ENCODE data around the gene GPN2. TPM values are rescaled to one million over a fixed set of nuclear protein-coding genes. Genes with fewer than 3 reads are reported as not detected.
A peak's percentile ranks its signal among the peaks of the same experiment; 100 is the strongest.

GPN2 gene
- total and polyA plus RNA-seq, 9 of the 15 experiments (the other 6 are each of a cell fraction or from before 2014, with no cell fraction given) = 9.9 to 58.8 (median 20.4) TPM

DNA sequence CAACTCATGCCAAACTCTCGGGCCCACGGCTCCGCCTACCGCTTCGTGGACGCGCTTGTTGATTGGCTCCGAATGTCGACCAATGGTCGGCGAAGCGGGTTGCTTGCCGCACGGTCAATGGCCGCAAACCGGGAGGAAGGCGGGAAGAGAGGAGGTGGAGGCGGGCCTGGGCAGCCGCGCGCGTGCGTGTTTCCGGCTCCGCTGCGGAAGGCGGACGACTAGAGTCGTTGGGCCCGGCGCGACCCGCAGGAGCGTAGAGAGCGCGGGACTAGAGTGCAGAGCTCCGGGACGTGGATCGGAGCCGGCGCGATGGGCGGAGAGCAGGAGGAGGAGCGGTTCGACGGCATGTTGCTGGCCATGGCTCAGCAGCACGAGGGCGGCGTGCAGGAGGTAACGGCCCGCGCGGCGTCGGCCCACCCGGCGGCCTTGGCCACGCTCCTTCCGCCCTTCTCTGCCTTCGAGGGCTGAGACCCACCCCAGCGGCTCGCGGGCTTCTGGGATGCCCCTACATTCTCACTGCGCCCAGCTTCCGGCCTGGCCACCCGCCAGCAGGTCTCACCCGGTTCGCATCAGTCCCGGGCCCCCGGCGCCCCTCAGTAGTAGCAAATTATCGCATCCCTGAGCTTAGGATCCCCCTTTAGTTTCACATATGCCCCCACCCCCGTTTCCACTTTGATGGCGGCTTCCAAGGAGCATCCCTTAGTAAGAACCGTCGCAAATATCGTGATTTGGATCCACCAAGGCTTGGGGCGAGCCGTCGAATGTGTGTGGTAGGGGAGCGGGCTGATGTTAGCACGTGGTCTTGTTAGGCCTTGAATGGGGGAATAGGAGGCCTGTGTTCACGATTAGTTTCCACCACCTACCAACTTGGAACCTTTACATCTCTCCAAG lies 31.7 kb upstream of the GPN2 start, which contains the start of gene NUDC (continued):
- TF ChIP-seq, protein P1, sequence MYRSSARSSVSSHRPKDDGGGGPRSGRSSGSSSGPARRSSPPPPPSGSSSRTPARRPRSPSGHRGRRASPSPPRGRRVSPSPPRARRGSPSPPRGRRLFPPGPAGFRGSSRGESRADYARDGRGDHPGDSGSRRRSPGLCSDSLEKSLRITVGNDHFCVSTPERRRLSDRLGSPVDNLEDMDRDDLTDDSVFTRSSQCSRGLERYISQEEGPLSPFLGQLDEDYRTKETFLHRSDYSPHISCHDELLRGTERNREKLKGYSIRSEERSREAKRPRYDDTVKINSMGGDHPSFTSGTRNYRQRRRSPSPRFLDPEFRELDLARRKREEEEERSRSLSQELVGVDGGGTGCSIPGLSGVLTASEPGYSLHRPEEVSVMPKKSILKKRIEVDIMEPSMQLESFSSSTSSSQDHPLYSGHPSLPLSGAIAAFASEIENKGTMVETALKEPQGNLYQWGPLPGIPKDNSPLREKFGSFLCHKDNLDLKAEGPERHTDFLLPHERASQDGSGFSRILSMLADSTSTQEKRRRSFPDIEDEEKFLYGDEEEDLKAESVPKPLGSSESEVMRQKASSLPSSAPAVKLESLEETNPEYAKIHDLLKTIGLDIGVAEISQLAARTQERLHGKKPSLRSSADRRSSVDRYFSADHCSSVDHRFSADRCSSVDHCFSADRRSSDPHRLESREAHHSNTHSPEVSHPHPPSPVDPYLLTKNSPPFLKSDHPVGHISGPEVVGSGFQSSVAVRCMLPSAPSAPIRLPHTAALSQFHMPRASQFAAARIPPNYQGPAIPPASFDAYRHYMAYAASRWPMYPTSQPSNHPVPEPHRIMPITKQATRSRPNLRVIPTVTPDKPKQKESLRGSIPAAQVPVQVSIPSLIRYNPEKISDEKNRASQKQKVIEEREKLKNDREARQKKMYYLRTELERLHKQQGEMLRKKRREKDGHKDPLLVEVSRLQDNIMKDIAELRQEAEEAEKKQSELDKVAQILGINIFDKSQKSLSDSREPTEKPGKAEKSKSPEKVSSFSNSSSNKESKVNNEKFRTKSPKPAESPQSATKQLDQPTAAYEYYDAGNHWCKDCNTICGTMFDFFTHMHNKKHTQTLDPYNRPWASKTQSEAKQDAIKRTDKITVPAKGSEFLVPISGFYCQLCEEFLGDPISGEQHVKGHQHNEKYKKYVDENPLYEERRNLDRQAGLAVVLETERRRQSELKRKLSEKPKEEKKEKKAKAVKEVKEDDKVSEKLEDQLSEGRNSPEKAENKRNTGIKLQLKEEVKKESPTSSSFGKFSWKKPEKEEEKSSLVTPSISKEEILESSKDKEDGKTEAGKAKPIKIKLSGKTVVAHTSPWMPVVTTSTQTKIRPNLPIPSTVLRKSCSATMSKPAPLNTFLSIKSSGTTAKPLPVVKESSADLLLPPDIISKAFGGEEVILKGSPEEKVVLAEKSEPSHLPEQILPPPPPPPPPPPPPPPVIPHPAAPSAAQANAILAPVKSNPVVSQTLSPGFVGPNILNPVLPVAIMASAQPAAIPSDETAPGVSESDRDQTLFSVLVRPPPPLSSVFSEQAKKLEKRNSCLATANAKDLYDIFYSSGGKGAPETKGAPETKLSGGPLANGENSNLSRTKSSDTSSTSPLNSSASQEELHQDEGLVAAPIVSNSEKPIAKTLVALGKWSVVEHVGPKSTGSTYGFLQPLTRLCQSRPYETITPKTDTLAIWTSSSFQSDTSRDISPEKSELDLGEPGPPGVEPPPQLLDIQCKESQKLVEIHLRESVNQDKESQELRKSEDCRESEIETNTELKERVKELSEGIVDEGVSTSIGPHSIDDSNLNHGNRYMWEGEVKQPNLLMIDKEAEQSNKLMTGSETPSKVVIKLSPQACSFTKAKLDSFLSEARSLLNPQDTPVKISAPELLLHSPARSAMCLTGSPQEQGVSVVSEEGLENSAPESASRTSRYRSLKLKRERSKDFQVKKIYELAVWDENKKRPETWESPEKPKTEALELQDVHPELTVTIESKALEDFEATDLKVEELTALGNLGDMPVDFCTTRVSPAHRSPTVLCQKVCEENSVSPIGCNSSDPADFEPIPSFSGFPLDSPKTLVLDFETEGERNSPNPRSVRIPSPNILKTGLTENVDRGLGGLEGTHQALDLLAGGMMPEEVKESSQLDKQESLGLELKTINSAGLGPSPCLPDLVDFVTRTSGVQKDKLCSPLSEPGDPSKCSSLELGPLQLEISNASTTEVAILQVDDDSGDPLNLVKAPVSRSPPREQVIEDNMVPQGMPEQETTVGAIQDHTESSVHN (IDR thresholded peaks at IDR 0.05; ENCODE audit: borderline replicate concordance in 1 of 2, low read depth in 1 of 2) = no peak
- TF ChIP-seq TAF9B (IDR thresholded peaks at IDR 0.05; ENCODE audit: partially characterized antibody) (no peak), POLR2AphosphoS2 (IDR thresholded peaks at IDR 0.05; ENCODE audit: low read length) (0 out of 2 replicates have a peak, but pooled peaks have one; percentile 43), ETV1 (tag; conservative IDR thresholded peaks at IDR 0.05; ENCODE audit: low read depth) (peak; percentile 69), TRIM24 (IDR thresholded peaks at IDR 0.05) (peak in 1 of 2 experiments; percentile 2; a peak in 1 of 4 replicates), TAF1 (IDR thresholded peaks at IDR 0.05; ENCODE audit: control insufficient read depth, extremely low read depth, insufficient read depth, low read length, severe bottlenecking) (peak; percentile 87), CXXC5 (CRISPR knock-in tag; IDR thresholded peaks at IDR 0.05) (peak; percentile 96), RBBP5 (IDR thresholded peaks at IDR 0.05; ENCODE audit: borderline replicate concordance, insufficient read depth, low read length, poor library complexity, severe bottlenecking) (peak; percentile 99), NFYB (IDR thresholded peaks at IDR 0.05; ENCODE audit: extremely low read depth, insufficient read length) (peak; percentile 87), FOSL1 (tag; conservative IDR thresholded peaks at IDR 0.05) (no peak), GABPB1 (CRISPR knock-in tag; IDR thresholded peaks at IDR 0.05) (peak; percentile 93)
- TF ChIP-seq, protein P2, sequence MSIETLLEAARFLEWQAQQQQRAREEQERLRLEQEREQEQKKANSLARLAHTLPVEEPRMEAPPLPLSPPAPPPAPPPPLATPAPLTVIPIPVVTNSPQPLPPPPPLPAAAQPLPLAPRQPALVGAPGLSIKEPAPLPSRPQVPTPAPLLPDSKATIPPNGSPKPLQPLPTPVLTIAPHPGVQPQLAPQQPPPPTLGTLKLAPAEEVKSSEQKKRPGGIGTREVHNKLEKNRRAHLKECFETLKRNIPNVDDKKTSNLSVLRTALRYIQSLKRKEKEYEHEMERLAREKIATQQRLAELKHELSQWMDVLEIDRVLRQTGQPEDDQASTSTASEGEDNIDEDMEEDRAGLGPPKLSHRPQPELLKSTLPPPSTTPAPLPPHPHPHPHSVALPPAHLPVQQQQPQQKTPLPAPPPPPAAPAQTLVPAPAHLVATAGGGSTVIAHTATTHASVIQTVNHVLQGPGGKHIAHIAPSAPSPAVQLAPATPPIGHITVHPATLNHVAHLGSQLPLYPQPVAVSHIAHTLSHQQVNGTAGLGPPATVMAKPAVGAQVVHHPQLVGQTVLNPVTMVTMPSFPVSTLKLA (conservative IDR thresholded peaks at IDR 0.05) = peak; percentile 80 to 92
- TF ChIP-seq, protein P3, sequence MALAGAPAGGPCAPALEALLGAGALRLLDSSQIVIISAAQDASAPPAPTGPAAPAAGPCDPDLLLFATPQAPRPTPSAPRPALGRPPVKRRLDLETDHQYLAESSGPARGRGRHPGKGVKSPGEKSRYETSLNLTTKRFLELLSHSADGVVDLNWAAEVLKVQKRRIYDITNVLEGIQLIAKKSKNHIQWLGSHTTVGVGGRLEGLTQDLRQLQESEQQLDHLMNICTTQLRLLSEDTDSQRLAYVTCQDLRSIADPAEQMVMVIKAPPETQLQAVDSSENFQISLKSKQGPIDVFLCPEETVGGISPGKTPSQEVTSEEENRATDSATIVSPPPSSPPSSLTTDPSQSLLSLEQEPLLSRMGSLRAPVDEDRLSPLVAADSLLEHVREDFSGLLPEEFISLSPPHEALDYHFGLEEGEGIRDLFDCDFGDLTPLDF (CRISPR knock-in tag; IDR thresholded peaks at IDR 0.05) = peak; percentile 88

All from K562 (cell line).